ENCODE measurements around the gene NAA50. TPM values are rescaled to one million over a fixed set of nuclear protein-coding genes. Genes with fewer than 3 reads are reported as not detected.

The NAA50 gene
- total and polyA plus RNA-seq, 3 experiments from 2014 or later: 77.7 to 199 (median 194) TPM

- CTCF ChIA-PET: no interaction called here
- H3K4me3 ChIP-seq (ENCODE audit: low read length): no peak overlapping the region
- POLR2A ChIA-PET: no interaction called here
- Mint-ChIP-seq H3K36me3 (peaks cover 8 to 49% (median 10%) of the 10 kb centered on the region in 3 donors), H3K27ac (peak overlapping the region in 1 of 8 donors; percentile 32), H3K9me3 (no peaks in the 10 kb centered on the region), H3K4me1 (peaks cover 2 to 4% (median 3%) of the 10 kb centered on the region in 3 donors), H3K4me3 (no peak overlapping the region), H3K27me3 (no peaks in the 10 kb centered on the region)
- no peaks in the 10 kb centered on the region for H3K27me3 ChIP-seq (ENCODE audit: insufficient read depth, low read length, poor library complexity, severe bottlenecking)
- no peaks in the 10 kb centered on the region for H3K9me3 ChIP-seq (ENCODE audit: low read length)
- H3K36me3 ChIP-seq (ENCODE audit: insufficient read depth, low read length): peaks cover 19% of the 10 kb centered on the region
- H3K4me1 ChIP-seq (ENCODE audit: insufficient read depth, low read length): no peaks in the 10 kb centered on the region
- DNase-seq: no peak
- H3K27ac ChIP-seq (ENCODE audit: low read depth, low read length): no peak overlapping the region
Observed at GRCh38 chr3:113717308-113717707, 28.7 kb downstream of the NAA50 start.

GRCh38 chr3:113714702-113715101, 31.3 kb downstream of the NAA50 start:
- H3K4me1 Mint-ChIP-seq: peaks cover 0 to 4% (median 0%) of the 10 kb centered on the region in 3 donors
- H3K4me3 Mint-ChIP-seq: no peak overlapping the region
- Histone ChIP-seq H3K27ac (ENCODE audit: low read depth, low read length) (no peak overlapping the region), H3K27me3 (ENCODE audit: insufficient read depth, low read length, poor library complexity, severe bottlenecking) (no peaks in the 10 kb centered on the region), H3K36me3 (ENCODE audit: insufficient read depth, low read length) (peaks cover 5% of the 10 kb centered on the region), H3K9me3 (ENCODE audit: low read length) (no peaks in the 10 kb centered on the region), H3K4me3 (ENCODE audit: low read length) (no peak overlapping the region), H3K4me1 (ENCODE audit: insufficient read depth, low read length) (no peaks in the 10 kb centered on the region)
- DNase-seq: no peak
- CTCF ChIA-PET: no interaction called here
- peak overlapping the region in 1 of 8 donors; percentile 10 for H3K27ac Mint-ChIP-seq
- H3K27me3 Mint-ChIP-seq: no peaks in the 10 kb centered on the region
- POLR2A ChIA-PET: no interaction called here
- no peaks in the 10 kb centered on the region for H3K9me3 Mint-ChIP-seq
- H3K36me3 Mint-ChIP-seq: peaks cover 0 to 23% (median 4%) of the 10 kb centered on the region in 3 donors

DNA sequence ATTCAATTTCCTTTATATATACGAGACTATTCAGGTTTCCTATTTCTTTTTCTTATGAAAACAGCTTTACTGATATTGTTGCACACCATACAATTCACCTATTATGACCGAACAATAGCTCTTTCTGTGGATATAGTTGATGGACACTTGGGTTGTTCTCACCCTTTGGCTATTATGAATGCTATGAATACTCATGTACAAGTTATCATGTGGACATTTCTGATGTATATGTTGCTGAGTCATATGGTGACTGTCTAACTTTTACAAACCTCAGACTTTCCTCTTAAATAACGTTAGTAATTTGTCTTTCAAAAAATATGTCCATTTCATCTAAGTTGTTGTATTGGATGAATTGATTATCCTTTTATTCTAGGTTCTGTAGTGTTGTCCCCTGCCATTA, 33.9 kb downstream of the NAA50 start:
- Mint-ChIP-seq H3K27me3 (peaks cover 5 to 15% of the 10 kb centered on the region in 2 donors), H3K36me3 (peaks cover 0 to 5% (median 5%) of the 10 kb centered on the region in 3 donors), H3K27ac (peak overlapping the region in 1 of 8 donors; percentile 26), H3K4me1 (peaks cover 0 to 4% (median 0%) of the 10 kb centered on the region in 3 donors), H3K4me3 (no peak overlapping the region), H3K9me3 (no peaks in the 10 kb centered on the region)
- Histone ChIP-seq H3K4me3 (ENCODE audit: low read length) (no peak overlapping the region), H3K27ac (ENCODE audit: low read depth, low read length) (no peak overlapping the region), H3K9me3 (ENCODE audit: low read length) (no peaks in the 10 kb centered on the region), H3K36me3 (ENCODE audit: insufficient read depth, low read length) (no peaks in the 10 kb centered on the region), H3K27me3 (ENCODE audit: insufficient read depth, low read length, poor library complexity, severe bottlenecking) (no peaks in the 10 kb centered on the region), H3K4me1 (ENCODE audit: insufficient read depth, low read length) (no peaks in the 10 kb centered on the region)
- no peak for DNase-seq
- ChIA-PET CTCF (interaction anchor here (0.7 to 1.7 kb wide), 3 partner anchors 12 to 199 kb away, joined by 3 to 6 read pairs (median 3); no protein-coding TSS in a partner anchor), POLR2A (interaction anchor here (0.6 kb wide), 1 partner anchor 274 kb away, joined by 5 read pairs; no protein-coding TSS in a partner anchor)

DNA sequence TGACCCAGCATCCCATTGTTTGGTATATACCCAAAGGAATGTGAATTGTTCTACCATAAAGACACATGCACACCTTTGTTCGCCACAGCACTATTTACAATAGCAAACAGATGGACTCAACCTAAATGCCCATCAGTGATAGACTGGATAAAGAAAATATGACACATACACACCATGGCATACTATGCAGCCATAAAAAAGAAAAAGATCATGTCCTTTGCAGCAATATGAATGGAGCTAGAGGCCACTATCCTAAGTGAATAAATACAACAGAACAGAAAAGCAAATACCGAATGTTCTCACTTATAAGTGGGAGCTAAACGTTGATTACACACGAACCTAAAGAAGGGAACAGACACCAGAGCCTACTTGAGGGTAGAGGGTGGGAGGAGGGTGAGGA, 38.2 kb downstream of the NAA50 start:
- no peaks in the 10 kb centered on the region for H3K36me3 ChIP-seq (ENCODE audit: insufficient read depth, low read length)
- no peak overlapping the region for H3K27ac ChIP-seq (ENCODE audit: low read depth, low read length)
- DNase-seq: no peak
- CTCF ChIA-PET: interaction anchor here (1.5 kb wide), 1 partner anchor 9 kb away, joined by 3 read pairs; no protein-coding TSS in a partner anchor
- H3K9me3 Mint-ChIP-seq: no peaks in the 10 kb centered on the region
- peaks cover 5 to 38% of the 10 kb centered on the region in 2 donors for H3K27me3 Mint-ChIP-seq
- H3K36me3 Mint-ChIP-seq: peaks cover 0 to 5% (median 2%) of the 10 kb centered on the region in 3 donors
- no peaks in the 10 kb centered on the region for H3K4me1 Mint-ChIP-seq
- H3K4me3 ChIP-seq (ENCODE audit: low read length): no peak overlapping the region
- no peaks in the 10 kb centered on the region for H3K4me1 ChIP-seq (ENCODE audit: insufficient read depth, low read length)
- no peaks in the 10 kb centered on the region for H3K9me3 ChIP-seq (ENCODE audit: low read length)
- H3K27me3 ChIP-seq (ENCODE audit: insufficient read depth, low read length, poor library complexity, severe bottlenecking): no peaks in the 10 kb centered on the region
- POLR2A ChIA-PET: no interaction called here
- no peak overlapping the region for H3K27ac Mint-ChIP-seq
- H3K4me3 Mint-ChIP-seq: no peak overlapping the region

- H3K9me3 Mint-ChIP-seq: no peaks in the 10 kb centered on the region
- CTCF ChIA-PET: interaction anchor here (1.0 to 2.0 kb wide), 3 partner anchors 31 to 184 kb away, joined by 3 to 8 read pairs (median 3); partner anchors contain the start of genes NAA50 and SPICE1
- H3K27ac Mint-ChIP-seq: peak overlapping the region in 4 of 8 donors; percentile 54 to 85 (median 64)
- Histone ChIP-seq H3K36me3 (ENCODE audit: insufficient read depth, low read length) (no peaks in the 10 kb centered on the region), H3K27me3 (ENCODE audit: insufficient read depth, low read length, poor library complexity, severe bottlenecking) (no peaks in the 10 kb centered on the region), H3K9me3 (ENCODE audit: low read length) (no peaks in the 10 kb centered on the region), H3K4me3 (ENCODE audit: low read length) (no peak overlapping the region), H3K27ac (ENCODE audit: low read depth, low read length) (no peak overlapping the region), H3K4me1 (ENCODE audit: insufficient read depth, low read length) (peaks cover 28% of the 10 kb centered on the region)
- H3K36me3 Mint-ChIP-seq: peaks cover 0 to 4% (median 1%) of the 10 kb centered on the region in 3 donors
- POLR2A ChIA-PET: no interaction called here
- peak overlapping the region; percentile 36 to 79 (median 67) for H3K4me3 Mint-ChIP-seq
- H3K4me1 Mint-ChIP-seq: peaks cover 16 to 18% (median 18%) of the 10 kb centered on the region in 3 donors
- peaks cover 0 to 2% of the 10 kb centered on the region in 2 donors for H3K27me3 Mint-ChIP-seq
- DNase-seq: peak in 1 of 5 donors; percentile 15
Observed at GRCh38 chr3:113698956-113699355, 47.1 kb downstream of the NAA50 start.

GRCh38 chr3:113698213-113698742, 47.8 kb downstream of the NAA50 start:
- CTCF ChIA-PET: interaction anchor here (0.6 to 2.0 kb wide), 4 partner anchors 30 to 183 kb away, joined by 3 to 8 read pairs (median 3); partner anchors contain the start of genes NAA50 and SPICE1
- peaks cover 0 to 2% of the 10 kb centered on the region in 2 donors for H3K27me3 Mint-ChIP-seq
- H3K9me3 Mint-ChIP-seq: no peaks in the 10 kb centered on the region
- peak overlapping the region in 2 of 7 donors; percentile 73 to 79 for H3K4me3 Mint-ChIP-seq
- peaks cover 0 to 8% (median 1%) of the 10 kb centered on the region in 3 donors for H3K36me3 Mint-ChIP-seq
- DNase-seq: no peak
- Histone ChIP-seq H3K27ac (ENCODE audit: low read depth, low read length) (no peak overlapping the region), H3K4me1 (ENCODE audit: insufficient read depth, low read length) (peaks cover 28% of the 10 kb centered on the region), H3K4me3 (ENCODE audit: low read length) (peak overlapping the region; percentile 89), H3K36me3 (ENCODE audit: insufficient read depth, low read length) (no peaks in the 10 kb centered on the region), H3K27me3 (ENCODE audit: insufficient read depth, low read length, poor library complexity, severe bottlenecking) (no peaks in the 10 kb centered on the region), H3K9me3 (ENCODE audit: low read length) (no peaks in the 10 kb centered on the region)
- POLR2A ChIA-PET: interaction anchor here (3.5 kb wide), 1 partner anchor 48 kb away, joined by 29 read pairs; the partner anchor contains the start of genes ATP6V1A and NAA50
- peak overlapping the region in 1 of 8 donors; percentile 85 for H3K27ac Mint-ChIP-seq
- peaks cover 23 to 25% (median 24%) of the 10 kb centered on the region in 3 donors for H3K4me1 Mint-ChIP-seq

DNA sequence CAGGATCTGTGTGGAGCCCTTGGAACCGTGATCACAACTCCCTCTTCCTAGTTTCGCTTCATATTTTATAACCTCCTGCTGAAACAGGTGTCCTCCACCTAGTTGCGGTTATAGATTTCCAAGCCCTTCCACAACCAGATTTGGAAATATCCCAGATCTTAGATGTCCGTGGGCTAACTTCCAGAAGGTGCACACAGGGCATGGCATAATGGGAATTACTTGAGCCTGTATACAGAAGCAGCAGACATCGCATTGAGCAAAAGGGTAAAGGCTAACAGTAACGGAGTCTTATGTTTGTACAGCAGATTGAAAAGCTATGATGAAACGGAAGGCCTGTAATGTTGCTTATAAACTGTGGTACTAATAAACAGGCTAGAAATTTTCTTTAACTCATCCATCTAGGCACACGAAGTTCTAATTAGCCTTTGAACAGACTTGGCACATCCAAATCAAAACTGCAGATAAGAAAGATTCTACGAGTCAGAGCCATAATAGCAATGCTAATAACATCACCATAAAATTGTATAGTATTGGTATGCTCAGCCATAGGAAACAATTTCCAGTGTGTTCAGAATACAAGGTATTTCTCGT, 48.5 kb downstream of the NAA50 start:
- POLR2A ChIA-PET: interaction anchor here (3.5 kb wide), 1 partner anchor 48 kb away, joined by 29 read pairs; the partner anchor contains the start of genes ATP6V1A and NAA50

More for the DNA sequence above, 48.5 kb downstream of the NAA50 start:
- peaks cover 28% of the 10 kb centered on the region for H3K4me1 ChIP-seq (ENCODE audit: insufficient read depth, low read length)
- H3K36me3 ChIP-seq (ENCODE audit: insufficient read depth, low read length): no peaks in the 10 kb centered on the region
- H3K27me3 ChIP-seq (ENCODE audit: insufficient read depth, low read length, poor library complexity, severe bottlenecking): no peaks in the 10 kb centered on the region
- no peak overlapping the region for H3K27ac Mint-ChIP-seq
- H3K27ac ChIP-seq (ENCODE audit: low read depth, low read length): peak overlapping the region; percentile 76
- peak overlapping the region; percentile 89 for H3K4me3 ChIP-seq (ENCODE audit: low read length)
- H3K36me3 Mint-ChIP-seq: peaks cover 0 to 9% (median 1%) of the 10 kb centered on the region in 3 donors
- no peak for DNase-seq
- no peak overlapping the region for H3K4me3 Mint-ChIP-seq
- CTCF ChIA-PET: interaction anchor here (1.7 to 2.0 kb wide), 2 partner anchors 48 to 182 kb away, joined by 3 to 8 read pairs; partner anchors contain the start of genes NAA50 and SPICE1
- H3K9me3 ChIP-seq (ENCODE audit: low read length): no peaks in the 10 kb centered on the region
- H3K4me1 Mint-ChIP-seq: peaks cover 26 to 32% (median 28%) of the 10 kb centered on the region in 3 donors
- peaks cover 0 to 2% of the 10 kb centered on the region in 2 donors for H3K27me3 Mint-ChIP-seq
- no peaks in the 10 kb centered on the region for H3K9me3 Mint-ChIP-seq

All from CD8-positive, alpha-beta memory T cell (primary cell).